GM18498 (cell line): ENCODE measurements around the gene CUTC.

Experiments used
- ATAC-seq: cut with Tn5 transposase; IDR thresholded peaks from one replicate; pipeline ENCODE4 v1.9.1; 2021; ENCODE audit warnings: mild to moderate bottlenecking, moderate library complexity; ENCODE audit not compliant: unreplicated experiment

CUTC gene

DNA sequence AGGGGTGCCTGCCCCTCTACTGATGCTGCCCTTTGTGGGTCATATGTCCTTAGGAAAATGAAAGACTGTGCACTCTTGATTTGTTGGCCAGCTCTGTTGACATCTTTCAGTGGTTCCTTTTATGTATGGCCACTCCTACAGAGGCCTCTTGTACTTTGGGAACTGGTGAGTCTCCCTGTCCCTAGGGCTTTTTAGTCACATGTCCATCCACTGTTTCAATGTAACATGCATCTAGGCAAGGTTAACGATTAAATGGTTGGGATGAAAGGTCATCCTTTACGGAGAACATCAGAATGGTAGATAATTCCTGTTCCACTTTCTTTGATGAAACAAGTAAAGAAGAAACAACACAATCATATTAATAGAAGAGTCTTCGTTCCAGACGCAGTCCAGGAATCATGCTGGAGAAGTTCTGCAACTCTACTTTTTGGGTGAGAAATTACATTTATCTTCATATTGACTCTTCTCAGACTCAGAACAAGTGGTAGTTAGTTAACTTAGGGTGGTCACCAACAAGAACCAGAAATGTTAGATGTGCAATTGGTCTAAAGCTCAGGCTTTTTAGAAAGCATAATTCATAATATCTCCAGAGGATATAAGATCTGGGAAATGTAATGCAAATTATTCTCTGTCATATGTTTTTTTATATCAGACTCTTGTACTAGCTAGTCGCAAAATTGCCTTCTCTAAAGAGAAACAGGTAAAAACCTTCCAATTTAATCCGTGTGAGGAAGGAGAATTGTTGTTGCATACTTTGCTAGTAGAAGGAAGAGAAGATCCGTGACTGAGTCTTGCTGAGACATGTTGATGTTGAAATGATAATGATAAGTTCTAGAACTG, 50.6 kb downstream of the CUTC start, which contains the start of gene ABCC2:
TSS of gene ABCC2 (plus strand) at position 194 of the 840 bp plus-strand sequence. CDS start at position 399, 205 bp downstream.
- no peak for ATAC-seq

DNA sequence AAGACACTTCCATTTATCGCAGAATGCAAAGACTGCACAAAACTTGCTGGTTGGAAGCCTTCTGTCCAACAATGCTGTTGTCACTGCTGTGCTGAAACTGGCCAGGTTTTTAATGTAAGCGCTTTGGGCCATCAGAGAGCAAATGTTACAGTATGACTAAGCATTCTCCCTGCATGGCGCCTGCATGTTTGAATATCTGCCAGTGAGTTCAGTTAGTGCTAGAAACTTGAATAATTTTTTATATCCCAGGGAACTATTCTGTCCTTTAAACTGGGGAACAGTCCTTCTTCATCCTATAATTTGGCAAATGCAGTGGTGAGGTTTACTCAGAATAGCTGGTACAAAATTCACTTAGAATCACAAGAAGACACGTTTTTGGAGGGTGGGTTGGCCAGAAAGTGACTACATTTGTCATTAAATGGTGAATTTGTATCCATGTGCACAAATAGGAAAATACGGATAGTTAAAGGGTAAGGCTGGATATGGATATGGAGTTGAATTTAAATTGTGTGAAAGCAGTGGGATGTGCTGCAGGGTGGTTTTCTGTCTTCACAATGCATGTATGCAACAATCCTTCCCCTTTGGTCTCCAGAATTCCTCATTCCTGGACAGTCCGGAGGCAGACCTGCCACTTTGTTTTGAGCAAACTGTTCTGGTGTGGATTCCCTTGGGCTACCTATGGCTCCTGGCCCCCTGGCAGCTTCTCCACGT, 52.1 kb downstream of the CUTC start:
- ATAC-seq = no peak

DNA sequence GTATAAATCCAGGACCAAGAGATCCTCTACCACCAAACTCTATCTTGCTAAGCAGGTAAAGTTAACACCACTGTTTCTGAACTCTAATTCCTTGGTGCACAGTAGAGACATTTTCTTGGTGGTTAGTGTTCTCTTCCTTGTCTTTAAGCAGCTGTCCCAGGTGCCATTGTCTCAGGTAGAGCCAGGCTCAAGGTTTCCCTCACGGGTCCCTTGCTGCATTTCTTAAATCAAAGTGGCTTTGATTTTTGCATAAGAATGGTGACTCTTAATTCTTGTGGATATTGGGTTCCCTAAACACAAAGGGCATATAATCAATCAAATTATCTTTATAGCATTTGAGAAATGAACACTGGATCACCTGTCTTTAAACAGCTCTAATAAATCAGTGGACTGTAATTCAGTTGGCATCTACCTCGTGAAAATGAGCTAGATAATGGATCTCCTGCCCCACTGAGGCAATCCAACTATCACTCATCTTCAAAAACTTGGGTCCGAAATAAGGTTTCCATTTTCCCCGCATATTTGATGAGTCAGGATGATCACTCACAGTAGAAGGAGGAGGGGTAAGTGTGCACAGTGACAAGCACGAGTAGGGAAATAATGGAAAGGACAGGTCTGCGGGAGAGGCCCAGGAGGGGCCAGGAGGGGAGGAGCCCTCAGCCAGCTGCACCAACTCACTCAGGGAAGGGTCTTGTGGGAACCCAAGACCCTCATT, 52.9 kb downstream of the CUTC start:
- no peak for ATAC-seq

DNA sequence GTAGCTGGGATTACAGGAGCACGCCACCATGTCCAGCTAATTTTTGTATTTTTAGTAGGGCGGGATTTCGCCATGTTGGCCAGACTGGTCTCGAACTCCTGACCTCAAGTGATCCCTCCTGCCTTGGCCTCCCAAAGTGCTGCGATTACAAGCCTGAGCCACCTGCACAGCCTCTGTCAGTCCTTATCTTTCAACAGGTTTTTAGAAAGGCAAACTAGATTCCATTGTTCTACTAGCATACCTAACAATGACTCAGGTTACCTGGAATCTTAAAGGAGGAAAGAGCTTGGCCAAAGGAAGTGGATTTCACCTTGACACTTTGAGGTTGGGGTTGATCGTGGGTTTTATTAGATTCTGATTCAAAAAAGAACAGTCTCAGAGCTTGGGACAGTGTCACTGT, 53.6 kb downstream of the CUTC start:
- no peak for ATAC-seq

GRCh38 chr10:99787311-99787710, 55.3 kb downstream of the CUTC start:
- ATAC-seq = no peak

DNA sequence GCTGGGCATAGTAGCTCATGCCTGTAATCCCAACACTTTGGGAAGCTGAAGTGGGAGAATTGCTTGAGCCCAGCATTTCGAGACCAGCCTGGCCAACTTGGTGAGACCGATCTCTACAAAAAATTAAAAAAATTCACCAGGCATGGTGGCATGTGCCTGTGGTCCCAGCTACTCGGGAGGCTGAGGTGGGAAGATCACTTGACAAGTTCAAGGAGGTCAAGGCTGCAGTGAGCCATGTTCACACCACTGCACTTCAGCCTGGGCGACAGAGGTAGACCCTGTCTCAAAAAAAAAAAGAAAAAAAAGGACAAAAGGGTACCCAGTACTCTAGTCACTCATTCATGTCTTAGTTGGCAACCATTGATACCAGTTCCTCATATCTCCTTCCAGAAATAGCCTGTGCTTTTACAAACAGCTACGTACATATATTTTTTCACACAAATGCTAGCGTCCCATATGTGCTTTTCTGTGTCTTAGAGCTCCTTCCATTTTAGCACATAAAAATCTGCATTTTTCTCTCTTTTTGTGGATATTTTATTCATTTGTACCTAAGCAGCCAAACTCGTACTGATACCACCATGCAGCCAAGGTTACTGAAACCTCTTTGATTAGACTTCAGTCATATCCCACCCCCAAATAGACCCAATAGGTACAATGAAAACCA, 55.9 kb downstream of the CUTC start:
- ATAC-seq = no peak

- ATAC-seq = no peak
These were observed 56.7 kb downstream of the CUTC start for GRCh38 chr10:99788598-99789256.

DNA sequence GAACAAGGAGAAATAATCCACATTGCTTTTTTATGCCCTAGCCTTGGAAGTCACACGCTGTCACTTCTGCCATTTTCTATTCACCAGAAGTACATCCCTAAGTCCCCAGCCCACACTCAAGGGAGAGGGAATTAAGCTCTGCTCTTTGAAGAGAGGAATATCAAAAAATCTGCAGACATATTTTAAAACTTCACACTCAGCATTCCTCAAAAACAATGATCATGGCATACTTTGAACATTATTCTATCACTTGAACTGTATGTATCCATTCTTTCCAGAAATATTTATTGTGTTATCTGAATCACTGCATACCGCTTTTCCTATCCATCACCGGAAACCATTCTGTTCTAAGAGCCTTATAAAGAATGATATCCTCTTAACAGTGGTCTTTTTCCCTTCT, 59.8 kb downstream of the CUTC start:
- ATAC-seq = no peak

DNA sequence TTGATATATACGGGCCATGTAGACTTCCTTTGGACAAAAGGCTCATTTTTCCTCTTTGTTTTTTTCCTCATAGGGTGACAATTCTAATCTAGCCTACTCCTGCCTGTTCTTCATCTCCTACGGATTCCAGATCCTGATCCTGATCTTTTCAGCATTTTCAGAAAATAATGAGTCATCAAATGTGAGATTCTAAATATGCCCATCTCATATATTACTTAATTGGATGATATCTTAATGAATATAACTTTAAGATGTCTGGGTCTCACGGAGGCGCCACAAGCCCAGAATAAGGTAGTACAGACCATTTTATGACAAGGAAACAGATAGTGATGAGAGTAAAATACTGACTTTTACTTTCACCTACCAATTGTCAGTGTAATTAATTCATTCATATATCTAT, 61.8 kb downstream of the CUTC start:
- no peak for ATAC-seq

GRCh38 chr10:99796928-99797327, 64.9 kb downstream of the CUTC start:
- ATAC-seq = no peak

DNA sequence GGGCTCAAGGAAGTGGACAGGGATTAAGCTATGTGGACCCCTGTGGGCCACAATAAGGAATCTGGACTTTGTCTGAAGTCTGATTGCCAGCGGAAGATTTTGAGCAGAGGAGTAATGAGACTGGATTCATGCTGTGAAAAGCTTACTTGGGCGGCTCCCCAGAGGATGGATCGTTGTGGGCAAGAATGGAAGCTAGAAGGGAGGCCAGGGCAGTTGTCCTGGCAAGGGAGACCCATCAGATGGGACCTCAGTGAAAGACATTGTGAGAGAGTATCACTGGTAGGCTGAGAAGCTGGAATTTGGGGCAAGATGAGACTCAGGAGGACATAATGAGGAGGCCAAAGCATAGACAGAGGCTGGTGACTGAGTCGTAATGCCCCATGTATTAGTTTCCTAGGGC, 66.0 kb downstream of the CUTC start:
- no peak for ATAC-seq

DNA sequence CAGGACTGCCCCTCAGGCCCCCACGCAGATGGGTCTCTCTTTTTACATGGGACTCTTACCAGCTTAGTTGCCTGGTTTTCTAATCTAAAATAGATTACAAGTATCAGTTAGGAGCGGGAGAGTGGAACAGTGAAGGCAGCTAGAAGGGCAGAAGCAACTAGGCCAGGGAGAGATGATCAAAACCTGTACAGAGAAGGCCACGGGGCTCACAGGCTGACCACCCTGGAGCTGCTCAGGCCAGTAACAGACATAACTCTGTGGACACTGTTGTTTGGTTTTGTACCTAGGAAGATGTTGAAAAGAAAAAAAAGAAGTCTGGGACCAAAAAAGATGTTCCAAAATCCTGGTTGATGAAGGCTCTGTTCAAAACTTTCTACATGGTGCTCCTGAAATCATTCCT, 66.9 kb downstream of the CUTC start:
- no peak for ATAC-seq

GRCh38 chr10:99799613-99800012, 67.6 kb downstream of the CUTC start:
- no peak for ATAC-seq

- ATAC-seq = no peak
These were observed 72.4 kb downstream of the CUTC start for GRCh38 chr10:99804471-99804870.

DNA sequence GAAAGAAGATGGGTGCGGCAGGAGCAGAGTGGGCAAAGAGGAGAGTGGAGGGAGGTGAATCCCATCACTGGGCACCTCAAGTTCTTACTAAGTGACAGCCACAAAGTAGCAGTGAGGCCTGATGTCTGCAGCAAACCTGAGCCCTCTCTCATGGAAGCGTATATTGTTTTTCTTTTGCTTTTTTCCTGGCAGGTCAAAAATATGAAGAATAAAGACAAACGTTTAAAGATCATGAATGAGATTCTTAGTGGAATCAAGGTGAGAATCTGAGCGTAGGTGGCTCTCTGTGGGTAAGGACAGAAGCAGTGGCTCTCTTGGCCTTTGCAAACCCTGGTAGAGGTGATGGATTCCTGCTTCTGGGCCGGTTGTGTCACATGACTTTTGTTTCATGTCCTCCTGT, 73.2 kb downstream of the CUTC start:
- ATAC-seq = no peak
